Activated effector memory CD4-positive, alpha-beta T cell treated with anti-CD3 and anti-CD28 coated beads, Interleukin-2, amount 50 U/mL, for 16 hours (primary cell): ENCODE results near the gene GPR146.
"Not testable (repeated sequence)": the region's sequence is repeated elsewhere in the genome, so short reads cannot be mapped to it uniquely, and the experiment has no call there.

Experiments
- DNase-seq: peaks from one replicate; pipeline ENCODE4 v3.0.0-alpha.2; 2020

The GPR146 gene

GRCh38 chr7:1026721-1027161 is 17.6 kb upstream of the GPR146 start:
- no peak for DNase-seq

- no peak for DNase-seq
These were observed 16.9 kb upstream of the GPR146 start for GRCh38 chr7:1027242-1028043.

- peak; percentile 94 for DNase-seq
These were observed 16.1 kb upstream of the GPR146 start for GRCh38 chr7:1028044-1028770.

DNA sequence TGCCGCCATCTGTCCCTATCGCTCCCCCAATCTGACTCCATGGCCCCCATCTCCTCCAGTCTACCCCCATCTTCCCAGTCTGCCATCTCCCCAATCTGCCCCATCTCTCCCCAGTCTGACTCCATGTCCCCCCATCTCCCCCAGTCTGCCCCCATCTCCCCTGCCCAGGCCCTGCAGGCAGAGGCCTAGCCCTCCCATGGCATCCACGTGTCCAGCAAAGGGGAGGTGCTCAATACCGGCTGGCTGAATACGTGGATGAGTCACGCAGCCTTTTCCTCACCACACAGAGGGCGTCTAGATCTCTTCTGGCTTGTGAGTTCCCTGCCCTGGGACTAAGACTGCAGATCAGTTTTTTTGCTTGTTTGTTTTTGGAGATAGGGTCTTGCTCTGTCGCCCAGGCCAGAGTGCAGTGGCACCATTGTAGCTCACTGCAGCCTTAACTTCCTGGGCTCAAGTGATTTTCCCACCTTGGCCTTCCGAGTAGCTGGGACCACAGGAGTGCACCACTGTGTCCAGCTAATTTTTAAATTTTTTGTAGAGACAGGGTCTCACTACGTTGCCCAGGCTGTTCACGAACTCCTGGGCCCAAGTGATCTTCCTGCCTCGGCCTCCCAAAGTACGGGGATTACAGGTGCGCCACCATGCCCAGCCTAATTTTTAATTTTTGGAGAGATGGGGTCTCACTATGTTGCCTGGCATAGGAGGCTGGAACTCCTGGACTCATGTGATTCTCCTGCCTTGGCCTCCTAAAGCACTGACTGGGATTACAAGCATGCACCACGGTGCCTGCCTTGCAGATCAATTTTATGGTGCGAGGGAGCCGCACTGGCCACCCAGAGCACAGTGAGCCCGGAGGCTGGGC is 15.3 kb upstream of the GPR146 start:
- peak; percentile 86 for DNase-seq

- DNase-seq, result no peak
These were observed 14.5 kb upstream of the GPR146 start for GRCh38 chr7:1029637-1030443.

- DNase-seq, result no peak
These were observed 13.8 kb upstream of the GPR146 start for GRCh38 chr7:1030444-1031070.

GRCh38 chr7:1031716-1032455 is 12.5 kb upstream of the GPR146 start:
- DNase-seq, result no peak

GRCh38 chr7:1032536-1033181 is 11.7 kb upstream of the GPR146 start:
- no peak for DNase-seq

DNA sequence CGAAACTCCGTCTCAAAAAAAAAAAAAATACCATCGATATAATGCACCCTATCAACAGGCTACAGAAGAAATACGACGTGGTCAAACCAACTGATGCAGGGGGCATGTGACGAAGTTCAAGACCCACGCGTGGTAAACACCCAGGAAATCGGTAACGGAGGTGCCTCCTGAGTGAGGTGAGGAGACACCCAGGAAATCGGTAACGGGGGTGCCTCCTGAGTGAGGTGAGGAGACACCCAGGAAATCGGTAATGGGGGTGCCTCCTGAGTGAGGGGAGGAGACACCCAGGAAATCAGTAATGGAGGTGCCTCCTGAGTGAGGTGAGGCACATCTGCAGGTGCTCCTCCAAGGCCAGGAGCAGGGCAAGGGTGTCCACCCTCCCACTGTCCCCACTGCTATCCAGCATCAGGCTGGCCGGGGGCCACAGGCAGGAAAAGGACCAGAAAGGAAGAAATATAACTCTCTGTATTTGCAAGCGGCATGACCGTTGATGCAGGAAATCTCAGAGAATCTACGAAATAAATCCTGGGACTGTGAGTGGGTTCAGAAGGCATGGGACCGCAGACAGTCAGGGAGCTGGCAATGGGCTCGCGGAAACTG is 10.7 kb upstream of the GPR146 start:
- DNase-seq, result peak; percentile 76

DNA sequence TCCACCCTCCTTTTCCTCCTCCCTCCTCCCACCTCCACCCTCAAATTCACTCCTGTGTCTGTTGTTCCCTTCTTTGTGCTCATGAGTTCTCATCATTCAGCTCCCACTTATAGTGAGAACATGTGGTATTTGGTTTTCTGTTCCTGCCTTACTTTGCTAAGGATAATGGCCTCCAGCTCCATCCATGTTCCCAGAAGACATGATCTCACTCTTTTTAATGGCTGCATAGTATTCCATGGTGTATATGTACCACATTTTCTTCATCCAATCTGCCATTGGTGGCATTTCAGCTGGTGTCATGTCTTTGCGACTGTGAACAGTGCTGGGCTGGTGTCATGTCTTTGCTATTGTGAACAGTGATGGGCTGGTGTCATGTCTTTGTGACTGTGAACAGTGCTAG is 9.6 kb upstream of the GPR146 start:
- DNase-seq, result not testable (repeated sequence)

DNA sequence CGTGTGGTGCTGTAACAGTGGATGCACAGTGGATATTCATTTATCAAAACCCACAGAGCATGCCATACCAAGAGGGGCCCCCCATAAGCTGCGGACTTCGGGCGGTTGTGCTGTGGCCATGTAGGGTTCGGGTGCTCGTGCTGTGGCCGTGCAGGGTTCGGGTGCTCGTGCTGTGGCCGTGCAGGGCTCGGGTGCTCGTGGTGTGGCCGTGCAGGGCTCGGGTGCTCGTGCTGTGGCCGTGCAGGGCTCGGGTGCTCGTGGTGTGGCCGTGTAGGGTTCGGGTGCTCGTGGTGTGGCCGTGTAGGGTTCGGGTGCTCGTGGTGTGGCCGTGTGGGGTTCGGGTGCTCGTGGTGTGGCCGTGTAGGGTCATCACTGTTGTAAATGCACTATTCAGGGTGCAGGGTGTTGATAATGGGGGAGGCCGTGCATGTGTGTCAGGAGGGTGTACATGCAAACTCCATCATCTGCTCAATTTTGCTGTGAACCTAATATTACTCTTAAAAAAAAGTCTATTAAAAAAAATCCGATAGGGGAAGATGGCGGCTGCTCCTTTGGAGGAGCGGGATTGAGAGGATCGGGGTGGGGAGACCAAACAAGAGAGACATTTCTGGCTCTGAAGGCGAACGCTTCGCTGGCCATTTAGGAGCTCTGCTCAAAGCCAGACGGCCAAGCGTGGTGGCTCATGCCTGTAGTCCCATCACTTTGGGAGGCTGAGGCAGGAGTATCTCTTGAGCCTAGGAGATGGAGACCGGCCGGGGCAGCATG is 8.0 kb upstream of the GPR146 start:
- not testable (repeated sequence) for DNase-seq

GRCh38 chr7:1040233-1040632 is 4.1 kb upstream of the GPR146 start:
- DNase-seq, result not testable (repeated sequence)

DNA sequence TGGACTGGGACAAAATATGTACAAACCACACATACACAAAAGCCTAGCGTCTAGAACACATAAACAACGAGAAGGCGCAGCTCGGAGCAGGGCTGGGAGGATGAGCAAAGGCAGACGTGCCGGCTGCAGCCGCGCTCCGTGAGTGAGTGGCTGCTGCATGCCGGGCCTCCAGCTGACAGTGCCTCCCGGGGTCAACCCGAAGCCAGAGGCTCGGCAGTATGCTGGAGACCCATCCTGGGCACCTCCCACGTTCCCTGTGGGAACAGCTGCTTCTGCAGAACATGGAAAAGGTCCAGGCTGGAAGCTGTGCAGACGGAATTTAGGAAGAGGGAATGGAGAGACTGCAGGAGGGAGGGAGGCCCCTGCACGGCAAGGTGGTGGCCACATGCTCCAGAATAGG is 3.6 kb upstream of the GPR146 start:
- DNase-seq, result no peak

GRCh38 chr7:1041551-1042491 is 2.5 kb upstream of the GPR146 start:
- DNase-seq, result no peak

DNA sequence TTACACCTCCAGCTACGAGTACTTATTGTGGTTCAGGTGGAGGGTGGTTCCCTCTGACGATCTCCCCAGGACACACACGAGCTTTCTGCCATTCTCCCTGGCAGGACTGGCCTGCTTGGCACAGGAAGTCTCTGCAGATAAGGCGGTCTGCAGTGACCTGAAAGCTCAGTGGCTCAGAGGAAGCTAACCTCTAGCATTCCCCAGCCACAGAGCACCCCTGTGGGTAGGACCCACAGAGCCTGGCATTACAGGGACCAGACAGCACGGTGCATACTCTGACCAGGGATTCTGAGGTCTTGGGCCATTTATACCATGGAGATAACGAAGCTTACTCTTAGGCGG is 1.9 kb upstream of the GPR146 start:
- DNase-seq, result no peak

- no peak for DNase-seq
These were observed 676 bp upstream of the GPR146 start for GRCh38 chr7:1043552-1044188.
